HG03097 (cell line): ENCODE data around the gene NSDHL.
"Not testable (repeated sequence)": the region's sequence is repeated elsewhere in the genome, so short reads cannot be mapped to it uniquely, and the experiment has no call there.

ENCODE experiments used
- ATAC-seq: cut with Tn5 transposase; IDR thresholded peaks from one replicate; pipeline ENCODE4 v1.9.1; 2021; ENCODE audit not compliant: unreplicated experiment, low FRiP score

The NSDHL gene

DNA sequence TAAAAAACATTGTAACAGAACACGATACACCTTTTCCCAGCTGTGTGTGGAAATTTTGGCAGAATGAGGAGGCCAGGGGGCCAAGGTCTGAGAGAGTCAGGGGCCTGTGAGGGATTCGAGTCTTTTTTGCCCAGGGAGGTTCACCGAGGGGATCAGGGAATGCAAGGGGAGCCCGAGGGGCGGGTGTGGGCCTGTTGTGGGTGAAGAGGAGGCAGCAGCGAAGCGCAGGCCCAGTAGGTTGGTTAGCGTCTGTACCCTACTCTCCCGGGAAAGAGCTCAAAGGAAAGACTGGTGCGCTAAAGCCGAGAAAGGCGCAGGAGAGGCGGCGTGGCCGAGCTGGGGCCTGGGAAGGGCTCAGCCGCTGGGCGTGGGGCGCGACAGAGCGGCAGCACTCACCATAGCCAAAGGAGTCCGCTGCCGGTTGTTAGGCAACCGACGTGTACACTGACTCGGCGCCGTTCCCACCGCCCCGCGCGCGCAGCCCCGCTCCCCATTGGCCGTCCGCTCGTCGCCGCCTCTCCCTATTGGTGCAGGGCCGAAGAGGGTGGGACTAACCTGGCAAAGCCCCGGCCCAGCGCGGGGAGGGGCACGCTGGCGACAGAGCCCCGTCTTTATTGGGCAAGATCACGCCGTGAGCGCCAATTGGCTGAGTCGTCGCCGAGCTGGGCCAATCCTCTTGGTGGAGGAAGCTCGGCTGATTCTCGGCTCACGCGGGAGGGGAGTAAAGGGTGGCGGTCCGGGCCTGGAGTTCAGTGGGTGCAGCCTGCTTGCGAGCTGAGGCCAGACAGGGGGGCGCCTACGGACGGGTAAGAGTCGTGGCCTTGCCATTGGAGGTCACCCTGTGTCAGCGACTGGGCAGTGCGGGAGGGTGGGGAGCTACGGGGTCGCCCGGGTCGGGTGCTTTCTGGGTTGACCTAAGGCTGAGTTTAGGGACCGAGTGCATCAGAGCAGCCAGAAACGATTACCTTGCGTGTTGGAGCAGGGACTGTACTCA is at the start of gene NSDHL, which contains the start of gene CETN2:
TSS of gene NSDHL (plus strand) at position 752 of the 994 bp plus-strand sequence. CDS start 15,262 bp downstream, outside the sequence.
TSS of gene CETN2 (minus strand) at position 446 of the 994 bp plus-strand sequence. CDS start at position 399, 47 bp downstream.
- peak; percentile 99 for ATAC-seq

DNA sequence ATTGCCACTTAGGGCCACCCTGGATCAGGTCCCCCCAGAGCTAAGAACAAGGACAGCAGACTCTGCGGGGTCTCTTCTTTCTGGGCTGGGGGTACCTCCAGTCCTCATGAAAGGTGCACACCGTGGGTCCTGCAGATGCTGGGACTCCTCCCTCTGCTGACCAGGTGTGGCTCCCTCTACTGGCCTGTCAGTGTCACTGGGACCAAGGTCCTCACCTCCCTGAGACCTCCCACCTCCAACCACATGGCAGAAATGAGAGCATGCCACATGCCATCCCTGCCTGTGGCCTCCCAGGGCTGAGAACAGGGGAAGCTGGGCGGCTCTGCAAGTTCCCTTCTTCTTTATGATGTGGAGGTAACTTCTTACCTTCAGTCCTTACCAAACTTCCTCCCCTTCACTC is 43.8 kb upstream of the NSDHL start:
- not testable (repeated sequence) for ATAC-seq

DNA sequence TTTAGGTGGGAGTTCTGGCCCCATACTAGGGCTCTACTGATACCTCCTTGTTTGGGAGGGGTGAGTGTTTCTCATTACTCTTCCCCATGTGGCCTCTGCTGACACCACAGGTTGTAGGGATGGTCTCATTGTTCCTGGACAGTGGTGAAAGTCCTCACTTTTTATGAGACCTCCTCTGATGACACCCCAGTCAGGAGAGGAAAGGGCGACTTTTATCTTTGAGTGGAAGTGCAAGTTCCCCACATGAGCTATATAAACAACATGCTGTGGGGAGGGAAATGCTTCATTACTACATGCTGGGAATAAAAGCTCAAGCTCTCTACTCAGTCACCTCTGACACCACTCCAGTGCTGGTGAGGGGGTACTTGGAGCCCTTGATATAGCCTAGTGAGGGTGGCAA is 31.9 kb upstream of the NSDHL start:
- ATAC-seq: no peak

DNA sequence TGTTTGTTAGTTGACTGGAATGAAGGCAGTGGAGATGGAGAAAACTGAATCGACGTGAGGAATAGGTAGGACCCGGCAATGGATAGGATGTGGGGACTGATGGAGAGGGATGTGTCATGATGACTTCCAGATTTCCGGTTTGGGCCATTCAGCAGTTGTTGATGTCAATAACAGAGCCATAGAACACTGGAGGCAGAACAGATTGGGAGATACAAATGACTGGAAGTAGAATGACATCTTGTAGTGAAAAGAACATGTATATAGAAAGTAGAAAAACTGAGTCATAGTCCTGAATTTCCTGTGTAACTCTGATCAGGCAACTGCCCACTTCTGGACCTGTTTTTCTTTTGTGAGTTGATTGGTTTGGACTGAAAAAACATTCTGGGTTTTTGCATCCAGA is 24.8 kb upstream of the NSDHL start:
- ATAC-seq: no peak

DNA sequence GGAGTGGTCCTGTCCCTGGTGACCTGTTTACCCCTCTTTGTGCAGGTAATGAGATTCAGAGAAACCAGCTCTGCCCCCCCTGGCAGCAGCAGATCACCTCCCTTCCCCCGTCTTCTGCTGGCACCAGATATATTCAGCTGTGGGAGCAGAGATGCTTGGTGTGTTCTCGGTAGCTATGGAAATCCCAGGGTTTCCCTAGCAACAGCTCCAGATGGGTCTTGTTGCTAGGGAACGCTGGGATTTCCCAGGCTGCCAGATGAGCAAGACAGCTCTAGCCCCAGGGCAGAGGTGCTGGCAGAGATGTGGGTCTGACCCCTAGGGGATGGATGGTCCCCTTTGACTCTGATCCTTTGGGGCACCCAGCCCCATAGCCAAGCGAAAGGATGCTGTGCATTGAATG is 20.5 kb upstream of the NSDHL start:
- no peak for ATAC-seq

DNA sequence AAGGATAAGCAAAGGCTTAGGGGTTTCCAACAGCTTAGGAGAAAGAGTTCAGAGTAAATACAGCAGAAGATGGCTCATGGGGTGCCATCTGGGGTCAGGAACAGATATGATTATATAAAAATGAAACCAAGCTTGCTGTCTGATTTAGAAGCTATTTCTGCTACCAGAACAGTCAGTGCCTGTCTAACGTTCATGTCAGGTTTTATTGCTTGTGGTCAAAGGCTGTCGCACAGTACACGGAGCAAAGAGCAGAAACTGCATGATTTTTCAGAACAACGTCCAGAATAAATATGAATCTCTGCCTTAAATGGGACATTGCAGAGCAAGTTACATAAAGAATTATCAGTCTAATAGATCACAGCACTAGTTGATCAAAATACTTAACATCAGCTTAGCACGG is 17.7 kb upstream of the NSDHL start:
- no peak for ATAC-seq

DNA sequence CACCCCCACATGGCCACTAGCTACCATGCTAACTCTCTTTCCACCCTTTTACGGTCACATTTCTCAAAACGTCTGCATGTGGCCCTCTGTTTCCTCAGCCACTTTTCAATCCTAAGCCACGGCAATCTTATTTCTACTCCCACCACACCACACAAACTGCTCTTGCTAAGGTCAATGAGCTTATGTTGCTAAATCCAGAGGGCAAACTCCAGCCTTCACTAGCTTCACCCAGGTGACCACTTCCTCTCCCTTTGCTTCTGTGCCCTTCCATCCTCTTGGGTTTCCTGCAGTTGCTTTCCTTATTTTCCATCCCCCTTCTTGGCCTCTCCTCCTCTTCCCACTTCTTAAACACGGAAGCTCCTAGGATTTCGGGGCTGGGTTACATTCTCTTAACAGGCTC is 16.8 kb upstream of the NSDHL start:
- no peak for ATAC-seq

DNA sequence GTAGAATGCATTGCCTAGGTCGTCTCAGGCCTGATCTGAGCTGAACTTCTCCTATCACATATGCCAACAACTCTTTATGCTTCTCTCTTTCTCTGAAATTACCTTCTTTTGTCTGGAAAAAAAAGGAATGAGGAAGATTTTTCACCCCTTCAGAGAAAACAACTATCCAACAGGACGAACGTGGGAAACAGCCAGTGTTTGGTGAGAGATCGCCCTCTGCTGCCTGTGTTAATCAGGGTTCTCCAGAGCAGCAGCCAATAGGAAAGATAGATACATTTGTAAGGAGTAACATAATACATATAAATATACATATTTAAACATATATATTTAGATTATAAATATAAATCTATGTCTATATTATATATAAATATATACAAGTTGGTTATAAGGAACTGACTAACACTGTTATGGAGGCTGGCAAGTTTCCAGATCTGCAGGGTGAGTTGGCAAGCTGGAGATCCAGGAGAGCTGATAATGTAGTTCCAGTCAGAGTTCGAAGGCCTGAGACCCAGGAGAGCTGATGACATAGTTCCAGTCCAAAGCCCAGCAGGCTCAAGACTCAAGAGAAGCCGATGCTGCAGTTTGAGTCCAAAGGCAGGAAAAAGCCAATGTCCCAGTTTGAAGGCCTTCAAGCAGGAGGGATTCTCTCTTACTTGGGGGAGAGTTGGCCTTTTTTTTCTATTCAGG is 13.6 kb upstream of the NSDHL start:
- no peak for ATAC-seq

DNA sequence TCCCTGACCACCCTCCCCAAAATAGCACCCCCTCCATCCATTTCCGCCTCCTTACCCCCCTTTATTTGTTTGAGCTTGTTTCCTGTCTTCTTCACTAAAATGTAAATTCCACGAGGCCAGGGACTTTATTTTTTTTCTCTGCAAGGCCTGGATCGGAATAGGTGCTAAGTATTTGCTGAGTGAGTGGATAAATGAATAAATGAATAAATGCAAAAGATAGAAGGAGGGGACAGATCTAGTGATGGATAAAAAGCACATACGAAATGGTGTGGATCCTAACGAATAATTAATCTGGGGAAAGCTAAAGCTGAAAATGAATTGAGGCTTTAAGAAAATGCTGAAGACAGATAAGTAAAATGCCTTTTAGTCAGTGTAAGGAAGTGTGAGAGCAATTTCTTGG is 12.5 kb upstream of the NSDHL start:
- ATAC-seq: no peak

DNA sequence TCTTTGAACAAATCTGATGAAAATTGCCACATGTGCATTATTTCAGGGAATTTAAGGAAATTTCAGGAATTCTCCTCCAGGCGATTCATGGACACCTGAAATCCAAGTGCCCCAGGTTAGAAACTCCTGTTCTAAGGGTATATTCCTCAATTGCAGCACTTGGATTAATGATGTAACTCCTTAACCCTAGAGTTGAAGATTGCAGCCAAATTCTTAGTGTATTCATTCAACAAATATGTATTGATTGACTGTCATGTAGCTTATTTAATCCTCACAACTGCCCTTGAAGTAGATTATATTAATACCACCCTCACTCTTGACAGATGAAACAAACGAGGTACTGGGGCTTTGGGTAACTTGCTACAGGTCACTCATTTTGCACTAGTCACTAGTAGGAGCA is 11.6 kb upstream of the NSDHL start:
- ATAC-seq: no peak

DNA sequence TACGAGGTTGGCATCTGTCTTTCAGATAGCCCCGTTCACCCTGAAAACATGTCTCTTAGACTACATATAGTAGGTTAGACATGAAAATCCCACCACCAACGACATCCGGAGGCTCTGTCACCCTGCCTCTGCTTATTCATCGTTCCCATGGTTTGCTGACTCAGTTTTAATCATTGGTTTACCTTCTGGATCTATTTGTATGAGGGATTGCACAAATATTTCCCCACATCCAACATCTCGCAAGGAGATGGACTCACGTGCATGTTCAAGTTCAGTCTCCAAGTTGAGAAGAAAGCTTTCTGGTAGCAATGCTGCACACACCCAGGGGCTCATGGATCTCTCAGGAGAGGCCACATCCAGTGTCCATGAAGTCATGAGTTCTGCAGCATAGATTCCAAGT is 11.1 kb upstream of the NSDHL start:
- no peak for ATAC-seq

DNA sequence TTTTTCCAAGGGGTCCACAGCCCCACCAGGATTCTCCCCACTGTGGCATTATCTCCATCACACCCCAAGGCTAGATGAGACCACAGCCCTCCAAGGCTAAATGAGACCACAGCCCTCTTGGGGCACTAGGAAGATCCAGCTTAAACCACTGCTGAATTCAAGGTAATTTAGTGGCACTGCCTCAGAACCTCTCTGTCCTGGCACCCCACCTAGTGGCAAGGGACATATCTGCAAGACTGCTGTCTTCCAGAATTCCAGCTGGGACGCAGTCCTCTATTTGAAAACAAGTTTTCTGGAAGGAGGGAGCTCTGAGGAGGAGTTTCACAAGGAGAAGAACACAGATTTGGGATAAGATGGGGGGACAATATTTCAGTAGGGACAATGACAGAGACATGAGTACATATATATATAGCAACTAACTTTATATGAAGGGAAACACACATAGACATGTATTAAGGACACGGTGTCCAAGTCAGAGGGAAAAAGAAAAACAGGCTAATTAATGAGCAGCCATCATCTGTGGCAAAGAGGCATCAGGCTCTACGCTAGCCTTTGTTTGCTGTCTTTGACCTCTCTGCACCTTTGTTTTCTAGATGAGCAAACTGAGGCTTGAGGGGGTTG is 9.6 kb upstream of the NSDHL start:
- ATAC-seq: no peak

DNA sequence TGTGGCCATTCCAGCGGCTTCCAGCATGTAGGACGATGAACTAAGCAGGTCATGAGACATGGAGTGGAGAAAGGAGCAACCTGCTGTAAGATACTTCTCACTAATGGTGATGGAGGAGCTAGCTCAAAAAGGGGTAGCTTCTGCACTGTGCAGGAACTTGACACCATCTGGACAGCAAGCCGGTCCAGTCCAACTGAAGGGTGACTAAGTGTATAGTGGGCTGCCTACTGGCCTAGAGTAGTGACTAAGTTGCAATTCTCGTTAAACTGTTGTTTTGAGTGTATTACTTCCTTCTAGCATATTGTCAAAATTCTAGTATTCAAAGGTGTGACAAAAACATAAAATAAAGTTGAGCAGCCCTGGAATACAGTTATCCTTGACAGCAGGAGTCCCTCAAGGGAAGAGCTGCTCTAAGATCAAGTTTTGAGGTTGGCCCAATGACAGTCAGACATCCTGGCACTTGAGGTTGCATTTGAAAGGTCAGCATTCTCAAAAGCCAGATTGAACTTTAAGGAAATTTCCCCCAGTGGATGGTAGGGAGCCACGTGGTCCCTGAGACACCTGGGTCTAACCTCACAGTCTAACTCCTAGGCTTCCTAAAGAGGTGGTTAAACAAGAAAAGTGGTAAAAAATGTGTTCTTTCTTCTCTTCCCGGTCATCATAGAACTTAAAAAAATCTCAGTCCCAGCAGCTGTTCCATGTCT is 8.3 kb upstream of the NSDHL start:
- ATAC-seq: no peak

DNA sequence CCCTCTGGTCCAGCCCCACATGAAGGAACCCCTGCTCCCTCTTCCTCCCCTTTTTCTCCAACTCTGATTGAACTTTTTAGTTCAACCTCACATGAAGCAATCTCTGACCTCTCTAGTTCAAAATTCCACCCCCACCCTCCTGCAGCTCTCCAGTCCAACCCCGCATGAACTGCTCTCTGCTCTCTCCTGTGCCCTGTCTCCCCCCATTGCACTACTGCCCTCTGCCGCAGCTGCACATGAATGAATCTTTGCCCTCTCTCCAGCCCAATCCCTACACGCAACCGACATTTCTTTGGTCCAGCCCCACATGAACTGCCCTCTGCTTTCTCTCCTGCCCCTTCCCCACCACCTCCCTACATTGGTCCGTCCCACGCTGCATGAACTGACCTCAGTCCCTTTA is 7.2 kb upstream of the NSDHL start:
- no peak for ATAC-seq

DNA sequence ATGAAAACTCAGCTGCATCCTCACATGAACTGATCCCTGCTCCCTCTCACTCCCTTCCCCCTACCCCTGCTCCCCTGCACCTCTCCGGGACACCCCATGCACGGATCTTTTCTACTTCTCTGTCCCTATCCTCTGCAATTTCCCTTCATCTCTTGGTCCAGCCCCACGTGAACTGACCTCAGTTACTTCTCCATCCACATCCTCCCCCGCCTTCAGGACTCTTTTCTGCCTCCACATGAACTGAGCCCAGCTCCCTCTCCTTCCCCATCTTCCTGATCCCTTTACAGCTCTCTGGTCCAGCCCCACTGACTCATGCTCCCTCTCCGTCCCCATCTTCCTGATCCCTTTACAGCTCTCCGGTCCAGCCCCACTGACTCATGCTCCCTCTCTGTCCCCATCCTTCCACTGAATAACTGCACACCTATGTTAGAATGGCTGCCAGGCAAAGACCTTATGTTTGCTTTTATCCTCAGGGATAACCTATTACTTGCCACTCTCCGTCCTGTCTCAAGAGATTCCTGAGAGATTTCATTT is 6.0 kb upstream of the NSDHL start:
- ATAC-seq: no peak

DNA sequence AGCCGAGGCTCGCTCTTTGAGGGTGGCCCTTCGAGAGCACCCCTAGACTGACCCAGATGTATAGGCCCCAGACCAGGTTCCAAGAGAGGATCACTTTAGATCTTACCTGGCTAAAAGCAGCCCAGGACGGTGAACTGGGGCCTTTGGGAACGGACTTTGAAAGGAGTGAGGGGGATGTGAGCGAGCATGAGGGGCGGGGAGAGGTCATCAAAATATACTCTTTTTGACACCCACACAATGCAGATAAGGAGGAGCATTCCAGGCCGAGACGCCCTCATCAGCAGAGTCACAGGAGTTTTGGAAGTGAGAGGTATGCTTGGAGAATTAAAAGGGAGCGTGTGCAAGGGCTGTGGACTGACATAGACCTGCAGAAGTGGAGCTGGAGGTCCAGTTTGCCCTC is 528 bp downstream of the NSDHL start:
- ATAC-seq: no peak

DNA sequence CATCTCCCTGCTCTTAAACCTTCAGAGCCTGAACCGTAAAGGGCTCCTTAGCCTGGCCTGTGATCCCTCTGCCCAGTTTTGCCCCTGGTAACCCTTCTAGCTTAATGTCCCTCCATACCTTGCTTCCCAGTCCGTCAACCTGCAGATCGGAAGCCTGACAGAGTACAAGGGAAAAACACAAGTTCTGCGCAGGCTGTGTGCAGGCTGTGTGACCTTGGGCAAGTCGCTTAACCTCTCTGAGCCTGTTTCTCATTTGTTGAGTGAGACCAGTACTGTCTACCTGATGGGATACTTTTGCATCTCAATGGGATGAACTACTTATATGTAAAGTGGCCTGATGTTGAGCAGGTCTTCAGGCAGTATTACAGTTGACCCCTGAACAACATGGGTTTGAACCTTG is 1.7 kb downstream of the NSDHL start:
- no peak for ATAC-seq

DNA sequence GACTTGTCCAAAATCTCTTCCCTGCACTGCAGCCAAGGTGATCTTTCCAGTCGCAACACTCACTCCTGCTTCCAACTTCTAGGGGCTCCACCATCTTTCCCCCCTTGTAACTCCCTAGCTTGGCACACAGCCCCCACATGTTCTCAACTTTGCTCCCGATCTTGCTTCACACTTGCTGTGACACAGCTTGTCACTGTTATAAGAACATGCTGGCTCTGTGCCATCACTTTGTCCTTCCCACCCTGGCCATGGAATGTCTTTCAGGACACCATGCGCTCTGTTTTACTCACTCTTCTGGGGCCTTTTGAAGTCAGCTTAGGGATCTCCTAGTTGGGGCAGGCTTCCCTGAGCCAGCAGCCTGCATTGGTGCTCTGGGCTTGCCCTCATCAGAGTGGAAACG is 2.5 kb downstream of the NSDHL start:
- ATAC-seq: no peak

DNA sequence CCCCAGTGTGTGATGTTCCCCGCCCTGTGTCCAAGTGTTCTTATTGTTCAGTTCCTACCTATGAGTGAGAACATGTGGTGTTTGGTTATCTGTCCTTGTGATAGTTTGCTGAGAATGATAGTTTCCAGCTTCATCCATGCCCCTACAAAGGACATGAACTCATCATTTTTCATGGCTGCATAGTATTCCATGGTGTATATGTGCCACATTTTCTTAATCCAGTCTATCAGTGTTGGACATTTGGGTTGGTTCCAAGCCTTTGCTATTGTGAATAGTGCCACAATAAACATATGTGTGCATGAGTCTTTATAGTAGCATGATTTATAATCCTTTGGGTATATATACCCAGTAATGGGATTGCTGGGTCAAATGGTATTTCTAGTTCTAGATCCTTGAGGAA is 4.6 kb downstream of the NSDHL start:
- not testable (repeated sequence) for ATAC-seq

DNA sequence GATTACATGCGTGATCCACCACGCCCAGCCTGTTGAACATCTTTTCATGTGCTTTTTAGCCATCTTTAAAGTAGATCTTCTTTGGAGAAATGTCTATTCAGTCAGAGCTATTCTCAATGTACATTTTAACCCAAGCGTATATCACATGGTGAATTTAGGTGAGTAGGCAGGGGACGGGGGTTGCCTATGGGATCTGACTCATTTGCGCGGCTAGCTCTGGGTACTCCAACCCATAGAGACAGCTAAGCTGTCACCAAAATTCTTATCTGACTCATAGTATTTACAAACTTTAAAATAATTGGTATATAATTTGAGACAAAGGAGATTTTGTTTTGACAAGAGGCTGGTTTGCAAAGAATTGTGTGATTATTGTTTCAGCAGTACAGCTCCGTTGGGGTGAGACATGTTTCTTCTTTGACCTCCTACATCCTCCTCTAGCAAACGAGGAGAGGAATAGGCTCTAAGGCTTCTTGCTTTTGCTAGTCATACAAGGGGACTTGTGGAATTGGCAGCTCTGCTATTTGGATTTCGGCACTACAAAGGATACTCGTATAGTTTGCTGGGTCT is 12.0 kb downstream of the NSDHL start:
- no peak for ATAC-seq
